Bronchial epithelial cell (primary cell): ENCODE measurements around the gene ARHGEF12. TPM values are rescaled to one million over a fixed set of nuclear protein-coding genes. Genes with fewer than 3 reads are reported as not detected.

Experiments
- DNase-seq: peaks from one replicate; pipeline ENCODE4 v3.0.0-alpha.2; 2010; ENCODE audit warnings: low read depth
- FAIRE-seq: peaks from 2 replicates; lab custom pipeline; 2011; peaks lifted over from hg19 to GRCh38; lab: Jason Lieb, UNC
- H3K27me3 ChIP-seq: 2 replicates; pipeline ENCODE4 v1.5.1; 2011; ENCODE audit warnings: low read length; ENCODE audit not compliant: control insufficient read depth, insufficient read depth
- H3K36me3 ChIP-seq: 2 replicates; pipeline ENCODE4 v1.5.1; 2011; ENCODE audit warnings: low read length; ENCODE audit not compliant: control insufficient read depth, insufficient read depth
- H3K4me3 ChIP-seq: 2 replicates; pipeline ENCODE4 v1.5.1; 2011; ENCODE audit warnings: mild to moderate bottlenecking, low read depth, low read length, control low read depth
- CTCF ChIP-seq: IDR thresholded peaks from 2 replicates; pipeline ENCODE4 v1.5.1; 2011; ENCODE audit warnings: mild to moderate bottlenecking, moderate library complexity, low read length, control low read depth, inconsistent platforms; ENCODE audit not compliant: insufficient read depth, severe bottlenecking
- total RNA-seq: library from RNA; depleted of rRNA; stranded (reverse); fragments of >200 nt; gene quantifications from 2 replicates; pipeline ENCODE4 v1.2.1, GENCODE V29; 2014

ARHGEF12 gene
- total RNA-seq, result 65.6 and 87.6 TPM in 2 replicates

GRCh38 chr11:120335908-120336640, at the start of gene ARHGEF12:
TSS of gene ARHGEF12 (plus strand) at chr11:120336413. CDS start at chr11:120337244, 831 bp downstream.
- peak within 1 kb of the TSS; percentile 85 for H3K4me3 ChIP-seq
- FAIRE-seq (no peak), DNase-seq (peak; percentile 81)
- no peaks in the 10 kb centered on the region for H3K36me3 ChIP-seq
- H3K27me3 ChIP-seq, result no peaks in the 10 kb centered on the region
- peak; percentile 51 for TF ChIP-seq CTCF

GRCh38 chr11:120288021-120288420, 48.2 kb upstream of the ARHGEF12 start:
- FAIRE-seq (no peak), DNase-seq (peak; percentile 40)

GRCh38 chr11:120289426-120289825, 46.8 kb upstream of the ARHGEF12 start:
- H3K27me3 ChIP-seq, result peaks cover 5% of the 10 kb centered on the region
- DNase-seq (no peak), FAIRE-seq (no peak)
- TF ChIP-seq CTCF, result no peak
- no peak overlapping the region for H3K4me3 ChIP-seq
- no peaks in the 10 kb centered on the region for H3K36me3 ChIP-seq

More at GRCh38 chr11:120288021-120288420, 48.2 kb upstream of the ARHGEF12 start:
- no peaks in the 10 kb centered on the region for H3K36me3 ChIP-seq
- peaks cover 5% of the 10 kb centered on the region for H3K27me3 ChIP-seq
- no peak for TF ChIP-seq CTCF
- no peak overlapping the region for H3K4me3 ChIP-seq

GRCh38 chr11:120290956-120291355, 45.3 kb upstream of the ARHGEF12 start:
- TF ChIP-seq CTCF, result no peak
- H3K4me3 ChIP-seq, result no peak overlapping the region
- peaks cover 6% of the 10 kb centered on the region for H3K27me3 ChIP-seq
- no peak for DNase-seq
- FAIRE-seq, result no peak
- H3K36me3 ChIP-seq, result no peaks in the 10 kb centered on the region

GRCh38 chr11:120293038-120293800, 43.0 kb upstream of the ARHGEF12 start:
- no peak overlapping the region for H3K4me3 ChIP-seq
- H3K27me3 ChIP-seq, result peaks cover 7% of the 10 kb centered on the region
- TF ChIP-seq CTCF, result no peak
- DNase-seq (peak; percentile 39), FAIRE-seq (no peak)
- H3K36me3 ChIP-seq, result no peaks in the 10 kb centered on the region
